ENCODE measurements around the gene BTBD19. TPM values are rescaled to one million over a fixed set of nuclear protein-coding genes. Genes with fewer than 3 reads are reported as not detected.
A peak's percentile ranks its signal among the peaks of the same experiment; 100 is the strongest.

Gene BTBD19
- total and polyA plus RNA-seq, 9 of the 15 experiments (the other 6 are each of a cell fraction or from before 2014, with no cell fraction given) = 0.22 to 2.0 (median 0.95) TPM

GRCh38 chr1:44819608-44820327, 11.4 kb downstream of the BTBD19 start (continued):
- TF ChIP-seq TFE3 (CRISPR knock-in tag; IDR thresholded peaks at IDR 0.05) (no peak), SRF (CRISPR knock-in tag; IDR thresholded peaks at IDR 0.05) (peak; percentile 69 to 80; a peak in 1 of 4 replicates), ZNF347 (CRISPR knock-in tag; IDR thresholded peaks at IDR 0.05; ENCODE audit: low read depth) (peak; percentile 45; the same call in 1 of the 2 replicates), MAFF (IDR thresholded peaks at IDR 0.05; ENCODE audit: low read length) (peak; percentile 54; the same call in 1 of the 2 replicates), ZNF311 (CRISPR knock-in tag; IDR thresholded peaks at IDR 0.05) (no peak), DNMT1 (IDR thresholded peaks at IDR 0.05) (peak; percentile 82; the same call in 1 of the 2 replicates), ZNF124 (CRISPR knock-in tag; IDR thresholded peaks at IDR 0.05) (no peak), NEUROD1 (IDR thresholded peaks at IDR 0.05; ENCODE audit: borderline replicate concordance, low read depth, low read length, partially characterized antibody) (peak; percentile 74), NCOR1 (IDR thresholded peaks at IDR 0.05) (peak; percentile 97), FOS (IDR thresholded peaks at IDR 0.05; ENCODE audit: extremely low read depth, insufficient read length) (no peak), KHSRP (IDR thresholded peaks at IDR 0.05) (peak; percentile 70), XRCC4 (IDR thresholded peaks at IDR 0.05; ENCODE audit: extremely low read depth, insufficient read depth, insufficient read length) (no peak), ZNF707 (CRISPR knock-in tag; conservative IDR thresholded peaks at IDR 0.05) (no peak), TRIM24 (IDR thresholded peaks at IDR 0.05) (peak; percentile 34 to 72), CHD4 (IDR thresholded peaks at IDR 0.05; ENCODE audit: insufficient read depth, insufficient replicate concordance, low read depth, low read length, poor library complexity, severe bottlenecking) (no peak), HDAC2 (IDR thresholded peaks at IDR 0.05) (peak; percentile 26; the same call in 1 of the 2 replicates), ZKSCAN1 (IDR thresholded peaks at IDR 0.05; ENCODE audit: low read depth, low read length) (peak; percentile 90), HNRNPK (IDR thresholded peaks at IDR 0.05; ENCODE audit: low read depth, low read length, poor library complexity, severe bottlenecking) (no peak), ARID2 (IDR thresholded peaks at IDR 0.05) (no peak), ZFP36 (IDR thresholded peaks at IDR 0.05; ENCODE audit: low read depth, low read length, partially characterized antibody) (peak; percentile 35), ZNF280A (IDR thresholded peaks at IDR 0.05; ENCODE audit: low read depth, partially characterized antibody) (no peak), ZBTB34 (CRISPR knock-in tag; IDR thresholded peaks at IDR 0.05) (peak; percentile 65; the same call in 1 of the 2 replicates), ARHGAP35 (IDR thresholded peaks at IDR 0.05; ENCODE audit: partially characterized antibody) (peak; percentile 99), CBFA2T3 (IDR thresholded peaks at IDR 0.05) (peak; percentile 16), POLR2A (conservative IDR thresholded peaks at IDR 0.05) (peak; percentile 100), SNRNP70 (optimal IDR thresholded peaks at IDR 0.05; ENCODE audit: low read depth, low read length) (no peak), GTF2A2 (tag; IDR thresholded peaks at IDR 0.05) (peak; percentile 99), ZNF174 (CRISPR knock-in tag; IDR thresholded peaks at IDR 0.05) (no peak)

Measured in K562 (cell line).